GM19468 (cell line): ENCODE data around the gene SCUBE2.

Experiments used
- ATAC-seq: cut with Tn5 transposase; IDR thresholded peaks from one replicate; pipeline ENCODE4 v1.9.1; 2021; ENCODE audit warnings: mild to moderate bottlenecking, moderate library complexity, moderate number of reproducible peaks; ENCODE audit not compliant: unreplicated experiment; ENCODE audit errors: extremely low read depth

SCUBE2 gene

GRCh38 chr11:9091044-9091922 is at the start of gene SCUBE2:
TSS of gene SCUBE2 (minus strand) at chr11:9091599. CDS start at chr11:9091528, 71 bp downstream.
- ATAC-seq = no peak

- ATAC-seq = no peak
These were observed 49.8 kb upstream of the SCUBE2 start for GRCh38 chr11:9141186-9141585.

GRCh38 chr11:9139628-9140357 is 48.4 kb upstream of the SCUBE2 start:
- no peak for ATAC-seq

- no peak for ATAC-seq
These were observed 47.5 kb upstream of the SCUBE2 start for GRCh38 chr11:9138612-9139579.

GRCh38 chr11:9138133-9138453 is 46.7 kb upstream of the SCUBE2 start:
- no peak for ATAC-seq

GRCh38 chr11:9137293-9138132 is 46.1 kb upstream of the SCUBE2 start:
- ATAC-seq = peak; percentile 52

GRCh38 chr11:9136741-9137140 is 45.3 kb upstream of the SCUBE2 start:
- no peak for ATAC-seq

- no peak for ATAC-seq
These were observed 42.6 kb upstream of the SCUBE2 start for GRCh38 chr11:9133956-9134355.

- no peak for ATAC-seq
These were observed 40.9 kb upstream of the SCUBE2 start for GRCh38 chr11:9132203-9132878.

- no peak for ATAC-seq
These were observed 38.9 kb upstream of the SCUBE2 start for GRCh38 chr11:9130297-9130696.

GRCh38 chr11:9126636-9127035 is 35.2 kb upstream of the SCUBE2 start:
- ATAC-seq = no peak

GRCh38 chr11:9125185-9125886 is 33.9 kb upstream of the SCUBE2 start:
- no peak for ATAC-seq

- no peak for ATAC-seq
These were observed 32.4 kb upstream of the SCUBE2 start for GRCh38 chr11:9123595-9124304.

- ATAC-seq = no peak
These were observed 30.0 kb upstream of the SCUBE2 start for GRCh38 chr11:9121469-9121796.

GRCh38 chr11:9120664-9121468 is 29.5 kb upstream of the SCUBE2 start:
- no peak for ATAC-seq

- no peak for ATAC-seq
These were observed 26.9 kb upstream of the SCUBE2 start for GRCh38 chr11:9118277-9118676.

- ATAC-seq = no peak
These were observed 20.7 kb upstream of the SCUBE2 start for GRCh38 chr11:9112075-9112474.
